Measurements from ENCODE around the gene RAC2.

The RAC2 gene

DNA sequence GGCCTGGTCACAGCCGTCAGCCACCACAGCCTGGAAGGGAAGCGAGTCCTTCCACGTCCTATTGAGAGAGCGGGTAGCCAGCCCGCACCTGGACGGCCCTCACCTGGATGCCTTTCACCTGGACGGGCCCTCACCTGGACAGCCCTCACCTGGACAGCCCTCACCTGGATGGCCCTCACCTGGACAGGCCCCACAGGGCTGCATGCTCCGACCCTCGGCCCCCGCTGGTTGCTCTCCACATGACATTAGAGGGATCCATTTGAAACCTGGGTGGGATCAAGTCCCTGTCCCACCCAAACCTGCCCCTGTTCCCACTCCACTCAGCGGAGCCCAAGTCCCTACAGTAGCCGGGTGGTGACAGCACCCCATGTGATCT is 59.7 kb downstream of the RAC2 start:
- DNase-seq, result no peak

DNA sequence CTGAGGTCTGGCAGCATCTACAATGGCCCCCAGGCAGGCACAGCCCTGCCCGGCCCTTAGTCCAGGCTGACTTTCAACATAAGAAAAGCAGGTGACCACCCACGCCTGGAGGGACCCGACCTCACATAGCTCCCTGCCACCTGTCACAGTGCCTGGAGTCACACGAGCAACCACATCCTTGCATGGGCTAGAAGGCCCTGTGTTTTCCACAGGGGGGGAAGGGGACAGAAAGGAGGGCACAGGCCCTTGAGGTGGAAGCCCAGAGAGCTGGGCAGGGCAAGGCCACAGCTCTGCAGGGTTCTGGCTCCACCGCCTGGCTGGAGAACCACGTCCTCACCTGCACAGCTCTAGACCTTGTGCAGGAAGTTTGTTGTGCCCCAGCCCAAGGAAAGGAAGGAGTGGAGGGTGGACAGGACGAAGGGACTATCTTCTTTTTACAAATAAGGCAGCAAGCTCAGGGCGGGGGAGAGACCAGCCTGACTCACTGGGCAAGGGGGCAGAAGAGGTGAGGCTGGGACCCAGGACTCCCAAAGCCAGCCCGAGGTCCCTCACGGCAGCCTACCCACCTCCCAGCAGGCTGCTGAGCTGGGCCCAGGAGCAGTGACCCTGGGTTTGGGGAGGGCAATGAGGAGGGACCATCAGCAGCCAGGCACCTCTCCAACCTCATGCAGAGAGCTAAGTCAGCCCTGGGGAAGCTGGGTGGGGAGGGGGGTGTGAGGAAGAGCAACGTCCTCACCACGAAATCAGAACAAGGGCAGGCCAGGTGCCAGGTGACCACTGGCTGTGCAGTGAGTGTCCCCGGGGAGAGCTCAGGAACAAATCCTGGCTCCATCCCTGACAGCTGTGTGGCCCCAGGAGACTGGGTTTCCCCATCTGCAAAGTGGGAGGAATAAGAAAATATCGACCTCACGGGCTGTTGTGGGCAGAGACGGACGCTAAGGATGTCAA is 60.4 kb downstream of the RAC2 start:
- DNase-seq, result no peak

DNA sequence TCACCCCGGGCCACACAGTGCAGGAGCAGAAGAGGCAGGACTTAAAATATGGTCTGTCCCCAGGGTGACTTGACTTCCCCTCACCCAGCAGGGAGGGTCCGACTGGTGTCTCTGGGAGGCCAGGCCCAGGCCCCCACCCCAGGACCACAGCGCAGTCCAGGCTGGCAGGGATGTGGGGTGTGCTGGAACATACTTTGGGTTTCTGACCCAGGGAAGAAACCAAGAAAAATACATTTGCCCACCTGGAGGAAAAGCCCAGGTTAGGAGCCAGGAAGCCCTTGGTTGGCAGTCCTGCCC is 61.2 kb downstream of the RAC2 start:
- DNase-seq, result no peak

DNA sequence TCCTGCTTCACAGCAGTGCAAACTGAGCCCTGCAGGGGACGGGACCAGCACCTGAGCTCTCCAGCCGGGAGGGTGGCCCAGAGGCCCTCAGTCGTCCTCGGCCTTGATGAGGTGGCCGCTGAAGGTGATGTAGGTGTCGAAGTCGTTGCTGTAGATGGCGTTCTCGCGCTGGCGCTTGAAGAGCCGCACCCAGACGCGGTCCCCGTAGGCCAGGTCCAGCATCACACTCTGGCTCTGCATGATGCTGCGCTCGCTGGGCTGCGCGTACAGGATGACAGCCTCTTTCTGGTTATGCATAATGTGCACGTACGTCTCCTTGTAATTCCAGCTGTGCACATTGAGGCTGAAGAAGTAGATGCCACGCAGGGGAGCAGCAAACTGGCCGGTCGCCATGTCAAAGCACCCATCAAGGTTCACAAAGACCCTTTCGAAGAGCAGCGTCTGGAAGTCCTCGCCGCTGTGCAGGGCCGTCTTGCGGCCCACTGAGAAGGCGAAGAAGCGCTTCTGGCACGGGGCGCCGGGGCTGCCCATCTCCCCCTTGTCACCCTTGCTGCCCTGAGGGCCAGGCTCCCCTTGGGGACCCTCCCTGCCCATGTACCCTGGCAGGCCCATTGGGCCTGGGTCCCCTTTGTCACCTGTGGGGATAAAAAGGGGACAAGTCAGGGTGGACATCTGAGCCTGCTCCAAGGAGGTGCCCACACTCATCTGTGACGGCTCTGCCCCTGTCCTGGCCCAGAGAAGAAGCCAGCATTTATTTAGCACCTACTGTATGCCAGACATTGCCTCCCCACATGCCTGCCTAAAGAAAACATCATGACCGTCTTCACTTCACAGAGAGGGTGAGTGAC is 61.7 kb downstream of the RAC2 start:
- DNase-seq, result no peak

DNA sequence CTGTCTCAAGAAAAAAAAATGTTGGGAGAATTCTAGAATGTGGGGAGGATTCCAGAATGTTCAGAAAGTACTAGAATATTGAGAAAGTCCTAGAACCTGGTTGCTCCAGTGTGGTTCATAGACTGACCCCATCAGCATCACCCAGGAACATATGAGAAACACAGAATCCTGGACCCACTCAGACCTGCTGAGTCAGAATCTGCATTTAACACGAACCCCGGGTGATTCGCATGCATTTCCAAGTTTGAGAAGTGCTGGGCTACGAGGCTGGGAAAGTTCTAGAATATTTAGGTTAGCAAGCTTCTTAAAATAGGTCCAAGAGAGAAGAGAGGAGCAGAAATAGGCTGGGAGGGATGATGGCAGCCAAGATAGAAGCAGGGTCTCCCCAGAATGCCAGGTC is 62.4 kb downstream of the RAC2 start:
- DNase-seq, result no peak

DNA sequence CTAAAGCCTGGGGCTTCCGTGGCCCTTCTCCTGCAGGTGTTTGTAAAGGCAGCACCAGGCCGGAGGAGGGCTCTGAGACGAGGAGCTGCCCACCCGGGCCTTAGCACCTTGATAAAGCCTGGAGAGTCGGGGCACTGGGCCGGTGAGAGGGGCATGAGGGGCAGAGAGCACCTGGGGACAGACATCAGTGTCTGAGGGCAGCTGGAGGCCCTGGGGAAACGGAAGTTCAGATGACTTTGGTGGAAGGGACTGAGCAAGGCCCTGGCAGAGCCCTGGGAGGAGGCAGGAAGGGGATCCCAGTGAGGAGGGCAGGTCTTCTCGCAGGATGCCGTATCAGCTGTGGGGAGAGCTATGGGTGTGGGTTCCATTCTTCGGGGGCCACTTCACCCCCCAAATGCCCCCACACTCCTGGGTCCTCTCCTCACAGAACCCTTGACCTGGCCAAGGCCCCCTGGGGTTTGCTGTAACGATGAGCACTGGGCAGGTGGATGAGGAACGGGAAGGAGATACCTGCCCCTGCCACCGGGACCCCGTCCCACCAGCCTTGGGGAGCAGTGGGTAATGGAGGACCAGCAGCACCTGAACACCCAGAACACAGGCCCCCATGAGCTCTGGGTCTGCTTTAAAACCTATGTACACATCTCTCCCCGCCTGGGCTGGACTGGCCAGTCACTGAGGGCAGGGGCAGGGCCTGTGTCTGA is 63.4 kb downstream of the RAC2 start:
- no peak for DNase-seq

DNA sequence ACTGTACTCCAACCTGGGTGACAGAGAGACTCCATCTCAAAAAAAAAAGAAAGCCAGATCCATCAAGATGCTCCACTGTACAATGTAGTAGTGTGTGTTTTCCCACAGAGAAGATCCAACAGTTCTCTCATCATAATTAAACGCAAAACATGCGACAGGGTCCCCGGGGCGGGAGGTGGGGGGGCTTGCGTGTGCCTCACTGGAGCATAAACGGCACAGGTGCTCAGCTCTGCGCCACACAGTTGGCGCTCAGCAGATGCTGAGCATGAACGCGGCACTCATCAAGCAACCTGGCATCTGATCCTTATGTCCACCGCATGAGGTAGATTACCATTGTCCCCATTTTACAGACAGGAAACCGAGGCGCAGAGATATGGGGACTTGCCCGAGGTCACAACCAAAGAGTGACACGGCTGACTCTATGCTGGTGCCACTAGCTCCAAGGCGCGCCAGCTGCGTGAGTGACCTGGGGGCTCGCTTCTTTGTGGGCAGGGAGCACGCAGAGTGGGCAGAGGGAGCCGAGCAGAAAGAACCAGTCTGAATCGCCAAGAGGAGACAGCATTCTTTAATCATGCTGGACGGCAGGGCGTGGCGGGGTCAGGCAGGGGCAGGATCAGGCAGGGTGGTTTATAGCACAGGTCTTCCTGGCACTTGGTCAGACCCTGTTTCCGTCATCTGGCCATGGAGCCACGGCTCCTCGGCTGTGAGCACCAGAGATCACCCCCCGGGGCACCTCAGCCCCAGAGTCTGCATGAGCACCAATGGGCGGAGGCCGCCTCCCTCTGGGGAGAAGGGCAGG is 64.2 kb downstream of the RAC2 start:
- no peak for DNase-seq

DNA sequence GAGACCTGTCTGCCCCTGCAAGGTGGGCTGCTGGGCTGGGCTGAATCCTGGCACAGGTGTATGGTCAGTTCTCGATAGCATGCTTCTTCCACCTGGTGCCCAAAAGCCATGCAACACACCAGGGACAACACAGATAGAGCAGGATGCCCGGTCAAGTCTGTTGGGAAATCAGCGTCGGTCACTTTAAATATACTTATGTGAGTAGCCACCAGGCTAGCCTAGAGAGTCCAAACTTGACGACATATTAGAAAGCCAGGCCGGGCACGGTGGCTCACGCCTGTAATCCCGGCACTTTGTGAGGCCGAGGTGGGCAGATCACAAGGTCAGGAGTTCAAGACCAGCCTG is 65.0 kb downstream of the RAC2 start:
- DNase-seq, result no peak

DNA sequence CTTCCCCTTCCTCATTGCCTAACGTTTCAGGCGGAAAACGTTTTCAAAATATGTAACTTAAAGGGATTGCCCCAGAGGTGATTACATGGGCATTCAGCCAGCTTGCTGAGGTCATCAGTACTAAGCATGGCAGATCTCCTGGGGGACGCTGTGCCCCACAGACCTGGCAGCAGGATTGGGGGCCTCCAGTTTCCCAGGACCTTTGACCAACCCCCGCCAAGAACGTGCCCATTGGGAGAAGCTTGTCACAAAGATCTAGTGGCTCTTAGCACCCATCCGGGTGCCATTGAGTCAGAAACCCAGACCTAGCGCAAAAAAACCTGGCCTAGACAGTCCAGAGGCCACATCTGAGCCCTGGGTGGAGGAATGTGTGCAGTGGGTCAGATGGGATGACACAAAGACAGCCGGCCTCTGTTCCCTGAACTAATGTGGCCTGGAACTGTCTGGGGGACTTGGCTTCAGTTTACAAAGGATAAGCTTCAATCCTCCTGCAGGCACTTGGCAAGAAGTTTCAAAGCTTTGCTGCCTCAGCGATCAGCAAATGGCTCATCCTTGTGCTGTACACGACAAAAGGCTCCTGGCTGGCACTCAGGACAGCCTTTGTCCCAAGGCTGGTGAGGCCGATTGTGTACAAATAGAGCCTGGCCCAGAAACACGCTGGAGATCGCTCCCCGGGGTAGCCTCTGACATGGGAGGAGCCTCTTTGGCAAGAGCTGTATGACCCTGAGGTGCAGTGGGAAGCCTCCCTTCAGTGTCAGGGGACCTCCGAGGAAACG is 65.5 kb downstream of the RAC2 start:
- no peak for DNase-seq

DNA sequence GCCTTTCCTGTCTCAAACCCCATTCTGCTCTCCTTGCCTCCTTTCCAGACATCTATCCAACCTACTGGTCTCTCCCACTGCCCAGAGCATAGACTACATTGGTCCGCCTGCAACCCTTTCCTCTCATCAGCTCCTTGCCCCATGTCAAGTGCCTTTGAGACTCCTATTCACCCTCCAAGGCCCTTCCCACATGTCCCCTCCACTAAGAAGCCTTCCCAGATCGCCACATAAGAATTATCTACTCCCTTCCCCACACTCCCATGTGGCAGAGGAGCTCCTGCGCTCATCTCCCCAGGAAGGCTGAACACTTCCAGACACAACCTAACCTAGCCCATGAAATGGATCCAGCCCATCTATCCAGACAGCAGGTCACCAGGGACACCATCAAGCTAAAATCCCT is 66.3 kb downstream of the RAC2 start:
- DNase-seq, result no peak

DNA sequence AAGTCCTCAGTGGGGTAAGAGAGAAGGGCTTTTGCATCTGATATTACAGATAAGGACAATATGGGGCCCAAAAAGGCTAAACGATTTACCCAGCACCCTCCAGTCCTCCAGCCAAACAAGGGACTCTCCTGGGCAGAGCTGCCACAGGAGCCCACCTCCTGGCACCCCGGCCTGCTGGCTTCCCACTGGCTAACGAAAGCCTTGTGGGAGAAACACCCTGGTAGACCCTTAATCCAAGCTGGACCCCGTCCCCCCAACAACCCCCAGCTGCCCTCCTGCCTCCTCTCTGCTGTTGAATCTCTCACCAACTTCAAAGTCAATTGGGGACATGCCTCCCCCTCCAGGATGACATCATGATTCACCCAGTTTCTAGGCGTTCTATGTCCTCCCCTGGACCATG is 66.8 kb downstream of the RAC2 start:
- DNase-seq, result no peak

DNA sequence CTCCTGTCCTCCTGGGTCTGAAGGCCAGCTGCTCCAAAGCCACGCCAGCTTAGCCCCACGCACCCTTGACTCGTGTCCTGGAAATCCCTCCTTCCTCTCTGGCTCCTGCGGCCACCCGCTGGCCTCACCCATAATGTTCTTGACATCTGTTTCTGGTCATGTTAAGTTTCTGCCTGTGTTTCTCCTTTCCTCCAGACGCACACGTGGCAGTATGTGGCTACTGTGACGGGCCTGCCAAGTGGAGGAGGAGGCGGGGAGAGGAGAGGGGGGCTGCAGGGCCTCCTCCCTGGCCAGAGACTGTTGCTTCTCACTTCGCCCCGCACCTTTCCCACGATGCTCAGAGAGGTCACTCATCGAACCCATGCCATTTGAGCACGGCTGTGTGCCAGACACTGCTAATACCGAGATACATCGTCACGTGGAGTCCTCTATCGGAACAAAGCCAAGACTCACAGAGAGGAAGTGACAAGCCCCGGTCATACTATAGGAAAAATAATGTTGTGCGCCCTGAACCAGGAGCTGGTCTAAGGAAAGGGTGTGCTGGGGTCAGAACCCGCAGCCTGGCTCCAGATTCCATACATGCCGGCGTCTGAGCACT is 67.5 kb downstream of the RAC2 start:
- no peak for DNase-seq

DNA sequence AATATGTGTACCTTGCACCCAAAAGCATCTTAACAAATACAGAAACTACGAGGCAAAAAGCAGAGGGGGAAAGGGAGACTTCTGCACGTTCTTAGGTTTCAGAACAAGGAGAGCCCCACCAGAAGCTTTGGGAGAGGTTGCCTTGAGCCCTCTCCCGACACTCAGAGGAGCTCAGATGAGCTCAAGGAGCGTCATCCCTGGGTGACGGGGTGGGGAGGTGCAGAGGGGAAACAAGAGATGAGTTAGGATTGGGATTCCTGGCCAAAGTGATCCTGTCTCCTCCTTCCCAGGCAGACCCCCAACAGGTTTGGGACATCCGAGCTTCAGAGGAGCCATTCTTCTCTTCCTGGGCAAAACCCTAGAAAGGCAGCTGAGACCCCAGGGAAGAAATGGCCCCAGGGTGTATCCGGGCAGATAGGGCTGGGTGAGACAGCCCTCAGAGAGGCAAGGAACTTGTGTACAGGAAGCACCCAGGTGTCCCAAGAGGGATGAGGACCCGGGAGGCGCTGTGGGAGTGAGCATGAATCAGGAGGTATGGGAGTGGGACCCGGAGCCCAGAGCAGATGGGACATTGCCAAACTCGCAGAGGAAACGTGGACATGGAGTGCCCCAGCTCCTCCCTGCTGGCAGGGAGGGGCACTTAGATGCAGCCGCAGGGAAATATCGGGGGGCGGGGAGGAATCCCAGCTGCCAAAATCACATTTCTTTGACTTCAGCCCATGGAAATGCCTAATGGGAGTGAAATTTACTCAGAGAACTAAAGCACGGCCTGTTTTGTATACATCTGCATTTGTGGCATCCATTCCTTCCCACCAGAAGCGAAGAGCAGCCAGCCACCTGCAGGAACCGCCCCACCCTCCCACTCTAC is 68.4 kb downstream of the RAC2 start:
- DNase-seq, result no peak

All from NCI-H1417 treated with DMSO at 0.1 percent for 48 hours (cell line).